ENCODE measurements around the gene CHD5. TPM values are rescaled to one million over a fixed set of nuclear protein-coding genes. Genes with fewer than 3 reads are reported as not detected.
"Not testable (repeated sequence)": the region's sequence is repeated elsewhere in the genome, so short reads cannot be mapped to it uniquely, and the experiment has no call there.

The CHD5 gene
- total RNA-seq, 3 donors from 2014 or later = 0.27 to 0.61 (median 0.34) TPM

- DNase-seq = no peak
- Mint-ChIP-seq H3K36me3 (ENCODE audit: insufficient read depth) (peaks cover 21% of the 10 kb centered on the region), H3K4me3 (no peak overlapping the region), H3K4me1 (ENCODE audit: low read depth) (no peaks in the 10 kb centered on the region), H3K27me3 (ENCODE audit: low read depth) (no peaks in the 10 kb centered on the region), H3K9me3 (no peaks in the 10 kb centered on the region)
- no peak for ATAC-seq
These were observed 106.6 kb downstream of the CHD5 start for GRCh38 chr1:6073480-6074053.

GRCh38 chr1:6072774-6073479 is 107.2 kb downstream of the CHD5 start:
- Mint-ChIP-seq H3K27me3 (ENCODE audit: low read depth) (no peaks in the 10 kb centered on the region), H3K4me3 (no peak overlapping the region), H3K9me3 (no peaks in the 10 kb centered on the region), H3K36me3 (ENCODE audit: insufficient read depth) (peaks cover 16% of the 10 kb centered on the region), H3K4me1 (ENCODE audit: low read depth) (no peaks in the 10 kb centered on the region)
- DNase-seq (no peak), ATAC-seq (no peak)

DNA sequence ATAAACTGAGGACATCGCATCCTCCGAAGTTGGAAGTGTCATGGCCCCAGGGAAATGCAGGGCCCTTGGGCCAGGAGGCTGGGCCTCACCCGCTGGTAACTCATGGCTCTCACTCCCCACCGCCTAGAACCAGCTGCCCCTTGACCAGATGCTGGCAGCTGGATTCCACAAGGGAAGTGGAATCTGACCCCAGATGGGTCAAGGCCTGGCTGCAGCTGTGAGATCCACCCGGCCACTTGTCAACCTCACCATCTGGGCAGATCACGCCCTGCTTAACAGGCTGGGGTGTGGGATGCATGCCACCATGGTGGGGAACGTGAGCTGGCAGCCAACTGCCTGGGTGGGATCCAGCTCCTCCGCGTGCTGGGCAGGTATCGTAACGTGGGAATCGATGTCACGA is 108.9 kb downstream of the CHD5 start:
- no peak overlapping the region for H3K4me3 Mint-ChIP-seq
- ATAC-seq = no peak
- no peaks in the 10 kb centered on the region for H3K27me3 Mint-ChIP-seq (ENCODE audit: low read depth)
- DNase-seq = no peak
- no peaks in the 10 kb centered on the region for H3K9me3 Mint-ChIP-seq
- peaks cover 15% of the 10 kb centered on the region for H3K36me3 Mint-ChIP-seq (ENCODE audit: insufficient read depth)
- H3K4me1 Mint-ChIP-seq (ENCODE audit: low read depth) = no peaks in the 10 kb centered on the region

DNA sequence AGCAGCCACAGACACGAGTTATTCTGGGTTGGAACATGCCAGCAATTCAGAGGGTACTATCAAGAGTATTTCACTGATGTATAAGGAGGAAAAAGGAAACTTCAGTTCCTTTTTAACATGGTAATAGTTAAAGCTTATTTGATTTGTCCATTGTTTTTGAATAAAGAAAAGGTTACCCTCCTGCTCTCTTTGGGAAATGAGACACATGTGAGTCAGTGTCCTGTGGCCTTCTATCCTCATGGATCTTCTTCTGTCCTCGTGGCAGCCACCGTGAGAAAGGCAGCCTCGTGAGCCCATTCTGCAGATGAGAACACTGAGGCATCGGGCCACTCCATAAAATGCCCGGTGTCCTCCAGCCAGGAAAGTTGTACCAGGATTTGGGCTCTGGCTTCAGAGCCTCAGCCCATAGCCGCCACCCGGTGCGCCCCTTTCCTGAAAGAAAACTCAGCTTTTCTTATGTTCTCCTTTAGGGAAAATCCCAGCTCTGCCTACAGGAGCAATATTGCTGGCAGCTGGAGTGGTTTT is 109.6 kb downstream of the CHD5 start:
- no peaks in the 10 kb centered on the region for H3K9me3 Mint-ChIP-seq
- DNase-seq = no peak
- no peak overlapping the region for H3K4me3 Mint-ChIP-seq
- H3K36me3 Mint-ChIP-seq (ENCODE audit: insufficient read depth) = peaks cover 10% of the 10 kb centered on the region
- H3K4me1 Mint-ChIP-seq (ENCODE audit: low read depth) = no peaks in the 10 kb centered on the region
- no peaks in the 10 kb centered on the region for H3K27me3 Mint-ChIP-seq (ENCODE audit: low read depth)
- no peak for ATAC-seq

DNA sequence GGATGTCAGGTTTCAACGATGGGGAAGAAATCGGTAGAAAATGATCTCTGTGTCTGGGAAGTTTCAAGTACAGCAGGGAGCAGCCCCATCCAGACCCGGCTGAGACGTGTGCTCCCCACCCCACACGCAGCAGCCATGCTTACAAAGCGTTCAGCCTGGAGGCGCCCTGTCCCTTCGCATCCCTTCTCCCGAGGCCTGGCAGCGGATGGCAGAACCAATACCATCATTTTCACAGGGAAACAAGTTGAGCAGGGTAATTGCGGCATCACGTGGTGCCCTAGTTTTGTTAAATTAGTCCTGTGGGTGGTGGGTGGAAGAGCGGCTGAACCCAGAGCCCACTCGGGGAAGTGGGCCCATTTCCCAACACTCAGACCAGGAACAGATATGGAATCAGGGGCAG is 110.5 kb downstream of the CHD5 start:
- Mint-ChIP-seq H3K27me3 (ENCODE audit: low read depth) (no peaks in the 10 kb centered on the region), H3K9me3 (no peaks in the 10 kb centered on the region), H3K4me1 (ENCODE audit: low read depth) (no peaks in the 10 kb centered on the region), H3K36me3 (ENCODE audit: insufficient read depth) (peaks cover 4% of the 10 kb centered on the region), H3K4me3 (no peak overlapping the region)
- no peak for ATAC-seq
- no peak for DNase-seq

DNA sequence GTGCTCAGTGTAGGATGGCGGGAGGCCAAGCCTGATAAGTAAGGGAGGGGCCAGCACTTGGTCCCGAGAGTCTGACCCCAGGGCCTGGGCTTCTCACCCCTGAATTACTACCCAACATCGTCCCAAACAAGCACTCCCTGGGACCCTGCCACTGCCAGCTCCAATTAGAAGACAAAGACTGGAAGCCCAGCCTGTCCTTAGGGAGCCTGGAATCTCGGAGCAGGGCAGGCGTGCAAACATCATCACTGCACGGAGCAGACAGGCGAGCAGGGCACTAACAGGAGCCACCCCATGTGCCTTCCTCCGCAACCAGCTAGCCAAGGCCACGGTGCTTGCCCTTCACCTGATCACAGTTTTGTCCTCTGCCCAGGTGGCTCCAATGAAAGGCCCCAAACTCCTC is 111.2 kb downstream of the CHD5 start:
- no peaks in the 10 kb centered on the region for H3K27me3 Mint-ChIP-seq (ENCODE audit: low read depth)
- ATAC-seq (no peak), DNase-seq (no peak)
- H3K9me3 Mint-ChIP-seq = no peaks in the 10 kb centered on the region
- no peak overlapping the region for H3K4me3 Mint-ChIP-seq
- peaks cover under 1% of the 10 kb centered on the region for H3K4me1 Mint-ChIP-seq (ENCODE audit: low read depth)
- peaks cover 4% of the 10 kb centered on the region for H3K36me3 Mint-ChIP-seq (ENCODE audit: insufficient read depth)

- DNase-seq (no peak), ATAC-seq (no peak)
- H3K4me1 Mint-ChIP-seq (ENCODE audit: low read depth) = peaks cover 4% of the 10 kb centered on the region
- H3K9me3 Mint-ChIP-seq = no peaks in the 10 kb centered on the region
- H3K36me3 Mint-ChIP-seq (ENCODE audit: insufficient read depth) = peaks cover 8% of the 10 kb centered on the region
- no peak overlapping the region for H3K4me3 Mint-ChIP-seq
- no peaks in the 10 kb centered on the region for H3K27me3 Mint-ChIP-seq (ENCODE audit: low read depth)
These were observed 112.0 kb downstream of the CHD5 start for GRCh38 chr1:6068073-6068472.

DNA sequence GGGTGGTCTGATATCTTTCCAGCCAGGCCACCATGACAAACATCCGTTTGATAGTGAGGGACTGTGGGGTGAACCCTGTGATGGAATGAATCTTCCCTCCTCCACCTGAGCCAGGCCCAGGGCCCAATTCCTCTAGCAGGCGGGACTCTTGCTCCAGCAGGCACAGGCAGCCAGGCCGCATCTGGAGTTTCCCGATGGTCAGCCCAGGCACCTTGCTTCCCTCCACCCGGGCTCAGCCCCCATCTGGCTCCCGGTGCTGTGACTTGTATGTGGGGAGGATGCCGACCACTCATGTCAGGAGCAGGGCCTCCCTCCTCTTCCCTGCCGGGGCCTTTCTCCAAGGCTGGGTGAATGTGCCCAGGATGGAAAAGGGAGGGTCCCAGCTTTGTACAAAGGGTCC is 113.4 kb downstream of the CHD5 start:
- Mint-ChIP-seq H3K4me3 (no peak overlapping the region), H3K9me3 (no peaks in the 10 kb centered on the region), H3K4me1 (ENCODE audit: low read depth) (peaks cover 4% of the 10 kb centered on the region), H3K27me3 (ENCODE audit: low read depth) (no peaks in the 10 kb centered on the region), H3K36me3 (ENCODE audit: insufficient read depth) (peaks cover 13% of the 10 kb centered on the region)
- no peak for DNase-seq
- no peak for ATAC-seq

DNA sequence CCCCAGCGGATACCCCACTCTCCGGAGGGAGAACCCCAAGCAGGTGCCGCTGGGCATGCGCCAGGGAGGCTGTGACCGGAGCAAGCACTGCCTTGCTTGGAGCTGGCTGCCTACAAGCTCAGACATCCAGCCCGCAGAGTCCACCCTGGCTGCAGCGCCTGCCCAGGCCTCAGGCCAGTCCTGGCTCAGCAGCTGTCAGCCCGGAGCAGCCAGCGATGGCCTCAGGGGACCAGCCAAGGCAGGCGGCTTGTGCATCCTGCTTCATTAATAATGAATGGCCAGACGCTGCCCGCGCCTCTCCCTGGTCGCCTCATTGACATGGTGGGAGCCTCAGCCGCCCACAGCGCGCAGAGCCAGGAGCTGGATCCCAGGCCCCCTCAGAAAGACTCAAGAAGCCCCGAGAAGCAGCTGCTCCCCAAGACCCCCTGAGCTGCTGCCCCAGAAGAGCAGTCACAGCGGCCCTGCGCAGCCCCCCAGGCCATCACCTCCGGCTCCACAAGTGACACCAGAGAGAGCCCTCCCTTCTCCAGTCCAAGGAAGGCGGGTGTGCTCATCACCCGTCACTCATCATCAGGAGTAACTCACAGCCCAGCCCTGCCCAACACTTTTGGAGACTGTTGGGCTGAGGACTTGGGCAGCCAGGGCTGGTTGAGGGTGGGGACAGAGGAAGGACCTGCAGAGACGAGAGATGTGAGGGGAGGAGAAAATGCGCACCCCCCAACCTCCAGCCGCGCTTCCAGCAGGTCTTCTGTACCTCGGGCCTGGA is 114.8 kb downstream of the CHD5 start:
- Mint-ChIP-seq H3K9me3 (no peaks in the 10 kb centered on the region), H3K4me3 (no peak overlapping the region), H3K36me3 (ENCODE audit: insufficient read depth) (peaks cover 14% of the 10 kb centered on the region), H3K27me3 (ENCODE audit: low read depth) (no peaks in the 10 kb centered on the region), H3K4me1 (ENCODE audit: low read depth) (peaks cover 4% of the 10 kb centered on the region)
- DNase-seq (no peak), ATAC-seq (no peak)

DNA sequence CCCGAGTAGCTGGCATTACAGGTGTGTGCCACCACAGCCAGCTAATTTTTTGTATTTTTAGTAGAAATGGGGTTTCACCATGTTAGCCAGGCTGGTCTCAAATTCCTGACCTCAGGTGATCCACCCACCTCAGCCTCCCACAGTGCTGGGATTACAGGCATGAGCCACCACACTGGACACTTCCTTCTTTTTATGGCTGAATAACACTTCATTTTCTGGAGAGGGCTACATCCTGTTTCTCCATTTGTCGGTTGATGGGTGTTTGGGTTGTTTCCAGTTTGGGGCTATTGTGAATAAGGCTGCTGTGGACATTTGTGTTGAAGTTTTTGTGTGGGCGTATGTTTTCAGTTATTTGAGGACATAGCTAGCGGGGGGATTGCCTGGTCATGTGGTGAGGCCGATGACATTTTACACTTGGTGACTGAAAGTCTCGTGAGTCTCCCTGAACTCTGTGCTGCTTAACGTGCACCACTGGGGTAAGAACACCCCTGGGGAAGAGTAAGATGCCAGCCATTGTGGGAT is 116.5 kb downstream of the CHD5 start:
- not testable (repeated sequence) for H3K4me1 Mint-ChIP-seq (ENCODE audit: low read depth); ATAC-seq; H3K27me3 Mint-ChIP-seq (ENCODE audit: low read depth); DNase-seq; H3K4me3 Mint-ChIP-seq; H3K9me3 Mint-ChIP-seq
- H3K36me3 Mint-ChIP-seq (ENCODE audit: insufficient read depth) = peaks cover 17% of the 10 kb centered on the region

- H3K4me3 Mint-ChIP-seq = no peak overlapping the region
- no peak for DNase-seq
- peaks cover 18% of the 10 kb centered on the region for H3K36me3 Mint-ChIP-seq (ENCODE audit: insufficient read depth)
- no peak for ATAC-seq
- H3K27me3 Mint-ChIP-seq (ENCODE audit: low read depth) = no peaks in the 10 kb centered on the region
- no peaks in the 10 kb centered on the region for H3K9me3 Mint-ChIP-seq
- peaks cover 5% of the 10 kb centered on the region for H3K4me1 Mint-ChIP-seq (ENCODE audit: low read depth)
These were observed 117.5 kb downstream of the CHD5 start for GRCh38 chr1:6062670-6063069.

DNA sequence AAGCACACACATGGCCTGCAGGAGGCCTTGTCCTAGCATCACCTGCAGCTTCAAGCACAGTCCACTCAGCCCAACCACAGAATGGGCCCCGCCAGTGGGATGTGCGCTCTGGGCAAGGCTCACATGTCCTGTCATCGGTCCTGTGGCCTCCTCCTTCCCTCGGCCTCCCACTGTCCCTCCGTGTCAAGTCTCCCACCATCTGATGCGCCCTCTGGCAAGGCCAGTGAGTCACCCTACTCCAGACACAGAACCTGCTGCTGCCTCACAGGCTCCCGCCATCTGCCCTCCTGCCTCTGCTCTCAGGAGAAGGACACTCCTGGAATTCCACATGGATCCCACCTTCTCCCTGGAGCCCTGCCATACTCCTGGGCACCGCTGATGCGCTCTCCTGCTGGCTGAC is 120.3 kb downstream of the CHD5 start:
- peaks cover 24% of the 10 kb centered on the region for H3K36me3 Mint-ChIP-seq (ENCODE audit: insufficient read depth)

GRCh38 chr1:6057170-6057845 is 122.8 kb downstream of the CHD5 start:
- Mint-ChIP-seq H3K4me1 (ENCODE audit: low read depth) (peaks cover 9% of the 10 kb centered on the region), H3K9me3 (no peaks in the 10 kb centered on the region), H3K36me3 (ENCODE audit: insufficient read depth) (peaks cover 28% of the 10 kb centered on the region), H3K4me3 (no peak overlapping the region), H3K27me3 (ENCODE audit: low read depth) (no peaks in the 10 kb centered on the region)
- no peak for ATAC-seq
- no peak for DNase-seq

More for the DNA sequence above, 120.3 kb downstream of the CHD5 start:
- no peak for ATAC-seq
- H3K4me1 Mint-ChIP-seq (ENCODE audit: low read depth) = peaks cover 12% of the 10 kb centered on the region
- no peaks in the 10 kb centered on the region for H3K27me3 Mint-ChIP-seq (ENCODE audit: low read depth)
- H3K4me3 Mint-ChIP-seq = no peak overlapping the region
- DNase-seq = no peak
- H3K9me3 Mint-ChIP-seq = no peaks in the 10 kb centered on the region

DNA sequence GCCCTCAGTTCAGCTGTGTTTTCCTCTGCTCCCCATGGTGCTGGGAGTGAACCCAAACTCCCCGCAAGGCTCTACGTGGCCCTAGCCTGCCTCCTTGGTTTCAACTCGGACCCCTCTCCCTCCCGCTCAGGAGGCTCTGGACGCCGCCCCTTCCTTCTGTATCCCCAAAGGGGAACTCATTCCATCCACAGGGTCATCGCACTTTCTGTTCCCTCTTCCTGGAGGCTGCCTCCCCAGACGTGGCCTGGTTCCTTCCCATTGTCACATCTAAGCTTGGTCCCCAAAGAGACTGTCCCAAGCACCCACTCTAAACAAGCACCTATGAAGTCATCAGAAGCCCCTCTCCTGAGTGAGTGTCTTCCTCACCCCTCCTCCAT is 123.6 kb downstream of the CHD5 start:
- Mint-ChIP-seq H3K4me3 (no peak overlapping the region), H3K36me3 (ENCODE audit: insufficient read depth) (peaks cover 27% of the 10 kb centered on the region), H3K9me3 (no peaks in the 10 kb centered on the region), H3K27me3 (ENCODE audit: low read depth) (no peaks in the 10 kb centered on the region), H3K4me1 (ENCODE audit: low read depth) (peaks cover 9% of the 10 kb centered on the region)
- ATAC-seq = no peak
- DNase-seq = no peak
